ENCODE results near the gene ST8SIA4.

ST8SIA4 gene

GRCh38 chr5:100864931-100865330 lies 38.2 kb downstream of the ST8SIA4 start:
- Histone ChIP-seq H3K23ac (ENCODE audit: low read length in 2 of 2) (no peak overlapping the region), H2BK5ac (ENCODE audit: low read depth, low read length, poor library complexity, severe bottlenecking) (no peak overlapping the region), H2BK15ac (ENCODE audit: low read depth, poor library complexity, severe bottlenecking) (no peak overlapping the region), H3K4me2 (ENCODE audit: low read length, poor library complexity, severe bottlenecking) (no peak overlapping the region), H2BK120ac (ENCODE audit: low read depth, low read length) (no peak overlapping the region), H3K9me3 (ENCODE audit: control insufficient read depth, low read length) (no peaks in the 10 kb centered on the region), H2AFZ (ENCODE audit: low read depth, low read length) (no peak overlapping the region), H3K79me1 (replicated peaks; ENCODE audit: low read length, poor library complexity, severe bottlenecking) (no peaks in the 10 kb centered on the region), H3K4me1 (ENCODE audit: control insufficient read depth, insufficient read depth, low read depth, low read length) (no peaks in the 10 kb centered on the region), H3K9ac (ENCODE audit: low read length) (no peak overlapping the region), H3K14ac (ENCODE audit: low read length in 2 of 2) (no peak overlapping the region), H3K27ac (ENCODE audit: low read length, poor library complexity, severe bottlenecking) (no peak overlapping the region), H3K36me3 (ENCODE audit: control insufficient read depth in 1 of 2, insufficient read depth in 2 of 2, low read depth in 1 of 2, low read length in 2 of 2) (no peaks in the 10 kb centered on the region), H4K91ac (ENCODE audit: low read length) (no peak overlapping the region), H3K4me3 (ENCODE audit: insufficient read depth in 1 of 2, low read depth in 1 of 2, low read length in 2 of 2) (no peak overlapping the region), H4K8ac (ENCODE audit: low read length) (no peak overlapping the region), H2BK12ac (ENCODE audit: low read length in 2 of 2) (no peak overlapping the region), H2AK5ac (ENCODE audit: low read length, severe bottlenecking) (no peak overlapping the region), H3K18ac (ENCODE audit: low read depth in 1 of 2, low read length in 2 of 2) (no peak overlapping the region), H3K27me3 (ENCODE audit: control insufficient read depth in 1 of 2, insufficient read depth in 1 of 2, low read length in 2 of 2) (no peaks in the 10 kb centered on the region), H3K4ac (ENCODE audit: low read depth in 1 of 2, low read length in 2 of 2) (no peak overlapping the region)
- no peak for DNase-seq
- WGBS, result 90% methylated on average over 2 of the region's 2 CpGs

- WGBS, result no CpG with 5 or more reads among the region's 2 CpGs
- no peak overlapping the region for H2BK12ac ChIP-seq (ENCODE audit: low read length in 2 of 2)
- H3K14ac ChIP-seq (ENCODE audit: low read length in 2 of 2), result no peak overlapping the region
- H3K27ac ChIP-seq (ENCODE audit: low read length, poor library complexity, severe bottlenecking), result no peak overlapping the region
- H3K9ac ChIP-seq (ENCODE audit: low read length), result no peak overlapping the region
- H3K27me3 ChIP-seq (ENCODE audit: control insufficient read depth in 1 of 2, insufficient read depth in 1 of 2, low read length in 2 of 2), result no peaks in the 10 kb centered on the region
- DNase-seq, result no peak
- no peak overlapping the region for H4K91ac ChIP-seq (ENCODE audit: low read length)
- H3K4me3 ChIP-seq (ENCODE audit: insufficient read depth in 1 of 2, low read depth in 1 of 2, low read length in 2 of 2), result no peak overlapping the region
- no peak overlapping the region for H3K4me2 ChIP-seq (ENCODE audit: low read length, poor library complexity, severe bottlenecking)
- H3K9me3 ChIP-seq (ENCODE audit: control insufficient read depth, low read length), result no peaks in the 10 kb centered on the region
- no peaks in the 10 kb centered on the region for H3K79me1 ChIP-seq (replicated peaks; ENCODE audit: low read length, poor library complexity, severe bottlenecking)
- no peak overlapping the region for H2BK120ac ChIP-seq (ENCODE audit: low read depth, low read length)
- no peak overlapping the region for H4K8ac ChIP-seq (ENCODE audit: low read length)
- H2AFZ ChIP-seq (ENCODE audit: low read depth, low read length), result no peak overlapping the region
- H2BK15ac ChIP-seq (ENCODE audit: low read depth, poor library complexity, severe bottlenecking), result no peak overlapping the region
- H3K23ac ChIP-seq (ENCODE audit: low read length in 2 of 2), result no peak overlapping the region
- no peak overlapping the region for H2BK5ac ChIP-seq (ENCODE audit: low read depth, low read length, poor library complexity, severe bottlenecking)
- no peak overlapping the region for H2AK5ac ChIP-seq (ENCODE audit: low read length, severe bottlenecking)
- no peak overlapping the region for H3K4ac ChIP-seq (ENCODE audit: low read depth in 1 of 2, low read length in 2 of 2)
- H3K4me1 ChIP-seq (ENCODE audit: control insufficient read depth, insufficient read depth, low read depth, low read length), result no peaks in the 10 kb centered on the region
- no peaks in the 10 kb centered on the region for H3K36me3 ChIP-seq (ENCODE audit: control insufficient read depth in 1 of 2, insufficient read depth in 2 of 2, low read depth in 1 of 2, low read length in 2 of 2)
- no peak overlapping the region for H3K18ac ChIP-seq (ENCODE audit: low read depth in 1 of 2, low read length in 2 of 2)
These were observed 39.3 kb downstream of the ST8SIA4 start for GRCh38 chr5:100863739-100864138.

- Histone ChIP-seq H3K14ac (ENCODE audit: low read length in 2 of 2) (no peak overlapping the region), H3K27me3 (ENCODE audit: control insufficient read depth in 1 of 2, insufficient read depth in 1 of 2, low read length in 2 of 2) (no peaks in the 10 kb centered on the region), H3K18ac (ENCODE audit: low read depth in 1 of 2, low read length in 2 of 2) (no peak overlapping the region), H2BK120ac (ENCODE audit: low read depth, low read length) (no peak overlapping the region), H3K4me1 (ENCODE audit: control insufficient read depth, insufficient read depth, low read depth, low read length) (no peaks in the 10 kb centered on the region), H3K4me3 (ENCODE audit: insufficient read depth in 1 of 2, low read depth in 1 of 2, low read length in 2 of 2) (no peak overlapping the region), H2BK12ac (ENCODE audit: low read length in 2 of 2) (no peak overlapping the region), H2BK15ac (ENCODE audit: low read depth, poor library complexity, severe bottlenecking) (no peak overlapping the region), H3K4me2 (ENCODE audit: low read length, poor library complexity, severe bottlenecking) (no peak overlapping the region), H3K27ac (ENCODE audit: low read length, poor library complexity, severe bottlenecking) (no peak overlapping the region), H4K8ac (ENCODE audit: low read length) (no peak overlapping the region), H3K9me3 (ENCODE audit: control insufficient read depth, low read length) (no peaks in the 10 kb centered on the region), H3K36me3 (ENCODE audit: control insufficient read depth in 1 of 2, insufficient read depth in 2 of 2, low read depth in 1 of 2, low read length in 2 of 2) (no peaks in the 10 kb centered on the region), H3K9ac (ENCODE audit: low read length) (no peak overlapping the region), H3K4ac (ENCODE audit: low read depth in 1 of 2, low read length in 2 of 2) (no peak overlapping the region), H3K23ac (ENCODE audit: low read length in 2 of 2) (no peak overlapping the region), H2BK5ac (ENCODE audit: low read depth, low read length, poor library complexity, severe bottlenecking) (no peak overlapping the region), H2AK5ac (ENCODE audit: low read length, severe bottlenecking) (no peak overlapping the region), H4K91ac (ENCODE audit: low read length) (no peak overlapping the region), H3K79me1 (replicated peaks; ENCODE audit: low read length, poor library complexity, severe bottlenecking) (no peaks in the 10 kb centered on the region), H2AFZ (ENCODE audit: low read depth, low read length) (no peak overlapping the region)
- 100% methylated on average over 2 of the region's 3 CpGs for WGBS
- no peak for DNase-seq
These were observed 41.9 kb downstream of the ST8SIA4 start for GRCh38 chr5:100861148-100861547.

GRCh38 chr5:100860407-100860806 lies 42.7 kb downstream of the ST8SIA4 start:
- Histone ChIP-seq H2AFZ (ENCODE audit: low read depth, low read length) (no peak overlapping the region), H3K36me3 (ENCODE audit: control insufficient read depth in 1 of 2, insufficient read depth in 2 of 2, low read depth in 1 of 2, low read length in 2 of 2) (no peaks in the 10 kb centered on the region), H2AK5ac (ENCODE audit: low read length, severe bottlenecking) (no peak overlapping the region), H3K14ac (ENCODE audit: low read length in 2 of 2) (no peak overlapping the region), H3K18ac (ENCODE audit: low read depth in 1 of 2, low read length in 2 of 2) (no peak overlapping the region), H2BK15ac (ENCODE audit: low read depth, poor library complexity, severe bottlenecking) (no peak overlapping the region), H2BK120ac (ENCODE audit: low read depth, low read length) (no peak overlapping the region), H2BK5ac (ENCODE audit: low read depth, low read length, poor library complexity, severe bottlenecking) (no peak overlapping the region), H3K4ac (ENCODE audit: low read depth in 1 of 2, low read length in 2 of 2) (no peak overlapping the region), H4K8ac (ENCODE audit: low read length) (no peak overlapping the region), H3K4me3 (ENCODE audit: insufficient read depth in 1 of 2, low read depth in 1 of 2, low read length in 2 of 2) (no peak overlapping the region), H3K4me1 (ENCODE audit: control insufficient read depth, insufficient read depth, low read depth, low read length) (no peaks in the 10 kb centered on the region), H2BK12ac (ENCODE audit: low read length in 2 of 2) (no peak overlapping the region), H4K91ac (ENCODE audit: low read length) (no peak overlapping the region), H3K23ac (ENCODE audit: low read length in 2 of 2) (no peak overlapping the region), H3K79me1 (replicated peaks; ENCODE audit: low read length, poor library complexity, severe bottlenecking) (no peaks in the 10 kb centered on the region), H3K9me3 (ENCODE audit: control insufficient read depth, low read length) (no peaks in the 10 kb centered on the region), H3K27me3 (ENCODE audit: control insufficient read depth in 1 of 2, insufficient read depth in 1 of 2, low read length in 2 of 2) (no peaks in the 10 kb centered on the region), H3K27ac (ENCODE audit: low read length, poor library complexity, severe bottlenecking) (no peak overlapping the region), H3K9ac (ENCODE audit: low read length) (no peak overlapping the region), H3K4me2 (ENCODE audit: low read length, poor library complexity, severe bottlenecking) (no peak overlapping the region)
- DNase-seq, result no peak
- WGBS, result 100% methylated on average over 1 of the region's 1 CpG

All from mesenchymal stem cell (in vitro differentiated cells and primary cell).